SK-N-SH (cell line): ENCODE results near the gene MPDZ.

Source experiments
- ELF1 ChIP-seq: IDR thresholded peaks from 2 replicates; pipeline ENCODE4 v1.4.0; 2012
- EP300 ChIP-seq, 2 experiments: IDR thresholded peaks; 2 replicates each; pipeline versions ENCODE4 v1.4.0 to v1.6.1; 2012; ENCODE audit warnings: borderline replicate concordance in 1 of 2, low read depth in 1 of 2, low read length in 1 of 2
- JUND ChIP-seq: IDR thresholded peaks from 2 replicates; pipeline ENCODE4 v1.4.0; 2012
- MXI1 ChIP-seq: IDR thresholded peaks from 2 replicates; pipeline ENCODE4 v1.6.1; 2012; ENCODE audit warnings: mild to moderate bottlenecking, low read depth, low read length, improper control_type of control experiment
- SMC3 ChIP-seq: IDR thresholded peaks from 2 replicates; pipeline ENCODE4 v1.6.1; 2012; ENCODE audit warnings: low read depth, low read length, improper control_type of control experiment
- TF ChIP-seq, protein P1 (sequence below): fragments of 200-600 bp; sonication (generic); IDR thresholded peaks from 2 replicates; pipeline ENCODE4 v1.6.1; 2017; ENCODE audit warnings: antibody characterized with exemption, mild to moderate bottlenecking, moderate library complexity
- TF ChIP-seq, protein P2 (sequence below): IDR thresholded peaks from 2 replicates; pipeline ENCODE4; 2012

DNA sequence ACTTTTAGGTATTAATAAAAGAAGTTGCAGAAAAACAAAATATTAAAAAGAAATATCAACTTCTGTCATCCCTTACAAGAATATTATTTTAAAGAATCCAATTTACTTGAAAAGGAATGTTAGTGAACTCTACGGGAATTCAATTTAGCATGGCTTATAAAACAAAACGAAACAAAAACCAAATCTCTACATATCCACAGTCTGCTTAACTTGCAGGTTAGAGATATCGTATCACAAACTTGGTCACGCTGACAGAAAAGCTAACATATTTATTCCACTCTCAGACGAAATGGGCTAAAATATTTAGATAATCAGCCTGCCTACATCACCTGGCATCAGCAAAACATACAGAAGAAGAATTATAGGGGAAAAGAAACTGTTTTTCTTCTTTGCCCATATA lies 92.7 kb downstream of the MPDZ start:
- no peak for TF ChIP-seq MXI1
- TF ChIP-seq, protein P1, sequence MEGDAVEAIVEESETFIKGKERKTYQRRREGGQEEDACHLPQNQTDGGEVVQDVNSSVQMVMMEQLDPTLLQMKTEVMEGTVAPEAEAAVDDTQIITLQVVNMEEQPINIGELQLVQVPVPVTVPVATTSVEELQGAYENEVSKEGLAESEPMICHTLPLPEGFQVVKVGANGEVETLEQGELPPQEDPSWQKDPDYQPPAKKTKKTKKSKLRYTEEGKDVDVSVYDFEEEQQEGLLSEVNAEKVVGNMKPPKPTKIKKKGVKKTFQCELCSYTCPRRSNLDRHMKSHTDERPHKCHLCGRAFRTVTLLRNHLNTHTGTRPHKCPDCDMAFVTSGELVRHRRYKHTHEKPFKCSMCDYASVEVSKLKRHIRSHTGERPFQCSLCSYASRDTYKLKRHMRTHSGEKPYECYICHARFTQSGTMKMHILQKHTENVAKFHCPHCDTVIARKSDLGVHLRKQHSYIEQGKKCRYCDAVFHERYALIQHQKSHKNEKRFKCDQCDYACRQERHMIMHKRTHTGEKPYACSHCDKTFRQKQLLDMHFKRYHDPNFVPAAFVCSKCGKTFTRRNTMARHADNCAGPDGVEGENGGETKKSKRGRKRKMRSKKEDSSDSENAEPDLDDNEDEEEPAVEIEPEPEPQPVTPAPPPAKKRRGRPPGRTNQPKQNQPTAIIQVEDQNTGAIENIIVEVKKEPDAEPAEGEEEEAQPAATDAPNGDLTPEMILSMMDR: no peak
- no peak for TF ChIP-seq JUND
- no peak for TF ChIP-seq SMC3
- TF ChIP-seq EP300 (IDR thresholded peaks at IDR 0.05; ENCODE audit: borderline replicate concordance in 1 of 2, low read depth in 1 of 2, low read length in 1 of 2): no peak
- TF ChIP-seq, protein P2, sequence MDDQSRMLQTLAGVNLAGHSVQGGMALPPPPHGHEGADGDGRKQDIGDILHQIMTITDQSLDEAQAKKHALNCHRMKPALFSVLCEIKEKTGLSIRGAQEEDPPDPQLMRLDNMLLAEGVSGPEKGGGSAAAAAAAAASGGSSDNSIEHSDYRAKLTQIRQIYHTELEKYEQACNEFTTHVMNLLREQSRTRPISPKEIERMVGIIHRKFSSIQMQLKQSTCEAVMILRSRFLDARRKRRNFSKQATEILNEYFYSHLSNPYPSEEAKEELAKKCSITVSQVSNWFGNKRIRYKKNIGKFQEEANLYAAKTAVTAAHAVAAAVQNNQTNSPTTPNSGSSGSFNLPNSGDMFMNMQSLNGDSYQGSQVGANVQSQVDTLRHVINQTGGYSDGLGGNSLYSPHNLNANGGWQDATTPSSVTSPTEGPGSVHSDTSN: no peak
- no peak for TF ChIP-seq ELF1
